HepG2 (cell line): ENCODE measurements around the gene CTIF. TPM values are rescaled to one million over a fixed set of nuclear protein-coding genes. Genes with fewer than 3 reads are reported as not detected.

ENCODE experiments used
- ATAC-seq: fragments of 200-7000 bp; cut with Tn5 transposase; 3 replicates; pipeline ENCODE4 v1.9.1; 2020; ENCODE audit warnings: mild to moderate bottlenecking, moderate library complexity
- BruUV-seq: library from RNA; stranded (reverse); fragments of 400-500 nt; replicated peaks from 2 replicates; lab custom pipeline; 2021; lab: Mats Ljungman, UMichigan
- CTCF ChIA-PET: fragments of 300-600 bp; formaldehyde crosslinking; extraction: SDS; loops from one replicate; lab custom pipeline; 2021; ENCODE audit warnings: low total read pairs, inconsistent platforms, low intra/inter-chr PET ratio; lab: Yijun Ruan, JAX
- POLR2A ChIA-PET: fragments of 350-600 bp; sonication (Branson Sonifier 250); formaldehyde crosslinking; loops from one replicate; lab custom pipeline; 2020; ENCODE audit warnings: antibody characterized with exemption, inconsistent platforms; lab: Yijun Ruan, JAX
- DNase-seq: peaks from one replicate; pipeline ENCODE4 v3.0.0-alpha.2; 2015; ENCODE audit warnings: low spot score
- FAIRE-seq: peaks from 3 replicates; lab custom pipeline; 2011; peaks lifted over from hg19 to GRCh38; lab: Jason Lieb, UNC
- H2AFZ ChIP-seq: one replicate; pipeline ENCODE4 v1.6.1; 2011; ENCODE audit warnings: low read length, inconsistent platforms
- H3K27ac ChIP-seq: fragments of 300-600 bp; 3 replicates; pipeline ENCODE4 v1.8.0; 2011; ENCODE audit warnings: mixed run types, mild to moderate bottlenecking, mixed read lengths, low read length, inconsistent platforms; ENCODE audit not compliant: insufficient read depth; ENCODE audit errors: extremely low read length
- H3K27me3 ChIP-seq, 2 experiments: fragments of 200-600 bp in 1 of 2; 2 replicates in 1 of 2; 3 replicates in 1 of 2; pipeline versions ENCODE4 v1.6.0 to v1.8.0; 2011; ENCODE audit warnings: low read length in 2 of 2, mild to moderate bottlenecking in 2 of 2, moderate library complexity in 2 of 2, inconsistent platforms in 1 of 2; ENCODE audit not compliant: insufficient read depth in 2 of 2, control insufficient read depth in 1 of 2
- H3K36me3 ChIP-seq, 2 experiments: fragments of 200-600 bp in 1 of 2; replicated peaks in 1 of 2; 2 replicates in 1 of 2; 3 replicates in 1 of 2; pipeline versions ENCODE4 v1.5.1 to v1.8.0; 2011; ENCODE audit warnings: low read length in 2 of 2, inconsistent platforms in 1 of 2; ENCODE audit not compliant: insufficient read depth in 2 of 2, control insufficient read depth in 1 of 2
- H3K4me1 ChIP-seq: 2 replicates; pipeline ENCODE4 v1.5.1; 2012; ENCODE audit warnings: low read length, inconsistent platforms; ENCODE audit not compliant: insufficient read depth
- H3K4me2 ChIP-seq: 2 replicates; pipeline ENCODE4 v1.6.0; 2011; ENCODE audit warnings: low read depth, low read length, inconsistent platforms
- H3K4me3 ChIP-seq, 3 experiments: fragments of 200-600 bp in 1 of 3; sonication (generic), shearing (Covaris generic) in 1 of 3; replicated peaks in 1 of 3; 2 replicates each; pipeline ENCODE4 v1.5.1; 2011 to 2016; ENCODE audit warnings: low read length in 3 of 3, inconsistent platforms in 2 of 3, low read depth in 2 of 3, mild to moderate bottlenecking in 2 of 3, control low read depth in 1 of 3, mixed read lengths in 1 of 3; ENCODE audit not compliant: insufficient read depth in 1 of 3
- H3K79me2 ChIP-seq: one replicate; pipeline ENCODE4 v1.6.1; 2011; ENCODE audit warnings: low read length, inconsistent platforms; ENCODE audit not compliant: insufficient read depth
- H3K9ac ChIP-seq: 2 replicates; pipeline ENCODE4 v1.6.0; 2011; ENCODE audit warnings: mild to moderate bottlenecking, low read depth, low read length, inconsistent platforms; ENCODE audit not compliant: insufficient read depth
- H3K9me3 ChIP-seq: 2 replicates; pipeline ENCODE4 v1.5.1; 2012; ENCODE audit warnings: mild to moderate bottlenecking, low read length
- H4K20me1 ChIP-seq: 2 replicates; pipeline ENCODE4 v1.6.0; 2011; ENCODE audit warnings: inconsistent platforms, mild to moderate bottlenecking, low read length, moderate library complexity; ENCODE audit not compliant: insufficient read depth
- BCL6 ChIP-seq: IDR thresholded peaks from 2 replicates; pipeline ENCODE4 v1.6.1; 2016; ENCODE audit warnings: missing genetic modification reagents, missing compliant biosample characterization
- EHMT2 ChIP-seq: fragments of 200-600 bp; sonication (generic); IDR thresholded peaks from 2 replicates; pipeline ENCODE4 v1.7.0; 2017; ENCODE audit warnings: antibody characterized with exemption, low read depth, low read length, borderline replicate concordance
- EP300 ChIP-seq, 3 experiments: sonication (generic) in 1 of 3; formaldehyde crosslinking in 1 of 3; IDR thresholded peaks; 2 replicates each; pipeline versions ENCODE4 v1.5.1 to v1.6.1; 2011 to 2020; ENCODE audit warnings: low read depth in 2 of 3, low read length in 2 of 3, borderline replicate concordance in 1 of 3, improper control_type of control experiment in 1 of 3, mild to moderate bottlenecking in 1 of 3, missing genetic modification reagents in 1 of 3, moderate library complexity in 1 of 3
- HMGA1 ChIP-seq: sonication (generic); formaldehyde crosslinking; conservative IDR thresholded peaks from 2 replicates; pipeline ENCODE4 v1.4.0; 2020; ENCODE audit warnings: missing genetic modification reagents
- ZNF383 ChIP-seq: sonication (generic); formaldehyde crosslinking; IDR thresholded peaks from 2 replicates; pipeline ENCODE4 v1.4.0; 2020; ENCODE audit warnings: missing genetic modification reagents, mild to moderate bottlenecking, borderline replicate concordance
- WGBS: methylation state at CpG from one replicate; pipeline ENCODE4 v1.1.6; 2017; ENCODE audit warnings: low lambda C conversion rate; 5-methylcytosine and 5-hydroxymethylcytosine counted together
- in situ Hi-C: cut with HindIII; loops from 2 replicates; pipeline ENCODE4 v1.10.0; 2017; ENCODE audit warnings: low pct_unique_long_range_greater_than_20kb; ENCODE audit not compliant: extremely low pct_ligation_motif_present
- intact Hi-C: fragments of 100-400 bp; cut with micrococcal nuclease; formaldehyde crosslinking; loops from one replicate; pipeline ENCODE4 v1.10.0; 2022; ENCODE audit not compliant: unreplicated experiment
- polyA plus RNA-seq, 8 experiments: library from polyadenylated mRNA; depleted of rRNA in 3 of 8; stranded (reverse) in 7 of 8; unstranded in 1 of 8; fragments of >200 nt; fragmentation: Illumina TruSeq in 4 of 8; extraction: Trizol in 4 of 8; gene quantifications; 2 replicates each; pipeline versions ENCODE4 v1.2.1 to v1.2.3, GENCODE V29; 2011 to 2016; ENCODE audit warnings: low read depth in 4 of 8, missing spikeins in 1 of 8, mixed read lengths in 1 of 8; ENCODE audit not compliant: insufficient read depth in 1 of 8
- total RNA-seq, 5 experiments: library from RNA; depleted of rRNA; stranded (reverse); fragments of >200 nt; fragmentation: Illumina TruSeq; extraction: Trizol; gene quantifications; 2 replicates each; pipeline ENCODE4 v1.2.3, GENCODE V29; 2016; ENCODE audit warnings: low read depth in 1 of 5
- TF ChIP-seq, protein P1 (sequence below): IDR thresholded peaks from 2 replicates; pipeline ENCODE4 v1.6.1; 2012; ENCODE audit warnings: inconsistent platforms
- TF ChIP-seq, protein P2 (sequence below): sonication (generic); formaldehyde crosslinking; conservative IDR thresholded peaks from 2 replicates; pipeline ENCODE4 v1.4.0; 2020; ENCODE audit warnings: missing genetic modification reagents
- TF ChIP-seq, protein P3 (sequence below): sonication (generic); formaldehyde crosslinking; IDR thresholded peaks from 2 replicates; pipeline ENCODE4 v1.4.0; 2020; ENCODE audit warnings: missing genetic modification reagents
- TF ChIP-seq, protein P4 (sequence below): sonication (generic); formaldehyde crosslinking; IDR thresholded peaks from 2 replicates; pipeline ENCODE4 v1.4.0; 2020; ENCODE audit warnings: missing genetic modification reagents

CTIF gene
- total and polyA plus RNA-seq, 2 of the 13 experiments (the other 11 are each of a cell fraction or from before 2014, with no cell fraction given), result 18.2 to 28.0 TPM

DNA sequence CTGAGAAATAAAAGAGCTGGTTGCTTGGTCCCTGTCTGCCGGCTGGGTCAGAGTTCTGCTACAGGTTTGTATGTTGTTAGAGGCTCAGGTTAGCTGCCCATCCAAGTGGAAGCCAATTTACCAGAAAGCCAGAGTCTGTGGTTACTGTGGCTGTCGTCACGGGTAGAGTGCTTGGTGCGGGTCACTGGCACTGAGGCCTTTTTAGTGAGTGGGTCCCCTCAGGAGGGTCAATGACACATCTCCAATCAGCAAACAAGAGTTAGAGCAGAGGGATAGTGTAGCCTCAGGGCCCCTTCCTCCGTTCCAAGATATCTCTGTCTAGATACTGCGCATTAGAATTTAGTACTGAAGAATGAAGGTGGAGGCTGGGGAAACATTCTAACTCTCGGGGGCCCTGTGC lies 41.2 kb downstream of the CTIF start:
- no peak for FAIRE-seq
- H3K9me3 ChIP-seq, result no peaks in the 10 kb centered on the region
- no peak overlapping the region for H3K4me2 ChIP-seq
- no peak for ATAC-seq
- BruUV-seq, result no TSS peak
- H4K20me1 ChIP-seq, result no peaks in the 10 kb centered on the region
- no peak overlapping the region for H2AFZ ChIP-seq
- ChIA-PET CTCF (no interaction called here), POLR2A (no interaction called here)
- peaks cover 84% of the 10 kb centered on the region for H3K4me1 ChIP-seq
- H3K27me3 ChIP-seq, result no peaks in the 10 kb centered on the region
- intact Hi-C loops, result no loop called here
- WGBS, result 97% methylated on average over 6 of the region's 7 CpGs
- no peak overlapping the region for H3K27ac ChIP-seq
- no peak overlapping the region for H3K9ac ChIP-seq
- no peak for DNase-seq
- TF ChIP-seq, protein P1, sequence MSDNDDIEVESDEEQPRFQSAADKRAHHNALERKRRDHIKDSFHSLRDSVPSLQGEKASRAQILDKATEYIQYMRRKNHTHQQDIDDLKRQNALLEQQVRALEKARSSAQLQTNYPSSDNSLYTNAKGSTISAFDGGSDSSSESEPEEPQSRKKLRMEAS, result no peak
- H3K36me3 ChIP-seq, result no peaks in the 10 kb centered on the region; a peak in 2 of 5 replicates
- in situ Hi-C loops, result no loop called here
- peaks cover 67% of the 10 kb centered on the region for H3K79me2 ChIP-seq
- H3K4me3 ChIP-seq, result no peak overlapping the region

DNA sequence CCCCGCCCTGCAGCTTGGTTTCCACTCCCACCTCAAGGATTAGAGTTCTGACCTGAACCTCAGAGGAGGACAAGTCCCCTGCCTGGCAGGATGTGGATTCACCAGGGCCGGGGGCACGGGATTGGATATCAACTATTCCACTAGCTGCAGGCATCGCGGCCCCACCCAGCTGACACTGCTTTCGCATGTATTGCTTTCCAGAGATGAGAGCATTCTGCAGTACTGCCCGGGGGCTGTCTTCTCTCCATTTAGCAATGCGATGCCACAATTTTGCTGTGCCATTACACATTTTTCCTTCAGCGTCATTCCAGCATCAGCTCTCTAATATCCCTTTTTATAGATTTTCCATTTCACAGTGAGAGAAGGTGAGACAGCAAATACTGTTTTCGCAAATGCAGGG lies 42.0 kb downstream of the CTIF start:
- Histone ChIP-seq H3K4me1 (peaks cover 80% of the 10 kb centered on the region), H3K9me3 (no peaks in the 10 kb centered on the region), H3K27me3 (no peaks in the 10 kb centered on the region), H3K36me3 (no peaks in the 10 kb centered on the region; a peak in 2 of 5 replicates), H3K9ac (no peak overlapping the region), H4K20me1 (no peaks in the 10 kb centered on the region), H3K4me2 (no peak overlapping the region), H3K79me2 (peaks cover 67% of the 10 kb centered on the region), H3K4me3 (no peak overlapping the region), H3K27ac (no peak overlapping the region), H2AFZ (no peak overlapping the region)
- intact Hi-C loops, result no loop called here
- ATAC-seq (no peak), DNase-seq (no peak), FAIRE-seq (no peak)
- TF ChIP-seq, protein P2, sequence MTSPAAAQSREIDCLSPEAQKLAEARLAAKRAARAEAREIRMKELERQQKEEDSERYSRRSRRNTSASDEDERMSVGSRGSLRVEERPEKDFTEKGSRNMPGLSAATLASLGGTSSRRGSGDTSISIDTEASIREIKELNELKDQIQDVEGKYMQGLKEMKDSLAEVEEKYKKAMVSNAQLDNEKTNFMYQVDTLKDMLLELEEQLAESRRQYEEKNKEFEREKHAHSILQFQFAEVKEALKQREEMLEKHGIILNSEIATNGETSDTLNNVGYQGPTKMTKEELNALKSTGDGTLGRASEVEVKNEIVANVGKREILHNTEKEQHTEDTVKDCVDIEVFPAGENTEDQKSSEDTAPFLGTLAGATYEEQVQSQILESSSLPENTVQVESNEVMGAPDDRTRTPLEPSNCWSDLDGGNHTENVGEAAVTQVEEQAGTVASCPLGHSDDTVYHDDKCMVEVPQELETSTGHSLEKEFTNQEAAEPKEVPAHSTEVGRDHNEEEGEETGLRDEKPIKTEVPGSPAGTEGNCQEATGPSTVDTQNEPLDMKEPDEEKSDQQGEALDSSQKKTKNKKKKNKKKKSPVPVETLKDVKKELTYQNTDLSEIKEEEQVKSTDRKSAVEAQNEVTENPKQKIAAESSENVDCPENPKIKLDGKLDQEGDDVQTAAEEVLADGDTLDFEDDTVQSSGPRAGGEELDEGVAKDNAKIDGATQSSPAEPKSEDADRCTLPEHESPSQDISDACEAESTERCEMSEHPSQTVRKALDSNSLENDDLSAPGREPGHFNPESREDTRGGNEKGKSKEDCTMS (CRISPR knock-in tag), result no peak
- TF ChIP-seq EP300 (IDR thresholded peaks at IDR 0.05; ENCODE audit: low read depth in 2 of 2, low read length in 2 of 2) (no peak), EP300 (CRISPR knock-in tag; IDR thresholded peaks at IDR 0.05; ENCODE audit: borderline replicate concordance) (no peak), BCL6 (CRISPR knock-in tag) (no peak), EHMT2 (no peak), HMGA1 (CRISPR knock-in tag) (no peak), ZNF383 (CRISPR knock-in tag) (no peak)
- TF ChIP-seq, protein P3, sequence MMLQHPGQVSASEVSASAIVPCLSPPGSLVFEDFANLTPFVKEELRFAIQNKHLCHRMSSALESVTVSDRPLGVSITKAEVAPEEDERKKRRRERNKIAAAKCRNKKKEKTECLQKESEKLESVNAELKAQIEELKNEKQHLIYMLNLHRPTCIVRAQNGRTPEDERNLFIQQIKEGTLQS (CRISPR knock-in tag), result no peak
- TF ChIP-seq, protein P4, sequence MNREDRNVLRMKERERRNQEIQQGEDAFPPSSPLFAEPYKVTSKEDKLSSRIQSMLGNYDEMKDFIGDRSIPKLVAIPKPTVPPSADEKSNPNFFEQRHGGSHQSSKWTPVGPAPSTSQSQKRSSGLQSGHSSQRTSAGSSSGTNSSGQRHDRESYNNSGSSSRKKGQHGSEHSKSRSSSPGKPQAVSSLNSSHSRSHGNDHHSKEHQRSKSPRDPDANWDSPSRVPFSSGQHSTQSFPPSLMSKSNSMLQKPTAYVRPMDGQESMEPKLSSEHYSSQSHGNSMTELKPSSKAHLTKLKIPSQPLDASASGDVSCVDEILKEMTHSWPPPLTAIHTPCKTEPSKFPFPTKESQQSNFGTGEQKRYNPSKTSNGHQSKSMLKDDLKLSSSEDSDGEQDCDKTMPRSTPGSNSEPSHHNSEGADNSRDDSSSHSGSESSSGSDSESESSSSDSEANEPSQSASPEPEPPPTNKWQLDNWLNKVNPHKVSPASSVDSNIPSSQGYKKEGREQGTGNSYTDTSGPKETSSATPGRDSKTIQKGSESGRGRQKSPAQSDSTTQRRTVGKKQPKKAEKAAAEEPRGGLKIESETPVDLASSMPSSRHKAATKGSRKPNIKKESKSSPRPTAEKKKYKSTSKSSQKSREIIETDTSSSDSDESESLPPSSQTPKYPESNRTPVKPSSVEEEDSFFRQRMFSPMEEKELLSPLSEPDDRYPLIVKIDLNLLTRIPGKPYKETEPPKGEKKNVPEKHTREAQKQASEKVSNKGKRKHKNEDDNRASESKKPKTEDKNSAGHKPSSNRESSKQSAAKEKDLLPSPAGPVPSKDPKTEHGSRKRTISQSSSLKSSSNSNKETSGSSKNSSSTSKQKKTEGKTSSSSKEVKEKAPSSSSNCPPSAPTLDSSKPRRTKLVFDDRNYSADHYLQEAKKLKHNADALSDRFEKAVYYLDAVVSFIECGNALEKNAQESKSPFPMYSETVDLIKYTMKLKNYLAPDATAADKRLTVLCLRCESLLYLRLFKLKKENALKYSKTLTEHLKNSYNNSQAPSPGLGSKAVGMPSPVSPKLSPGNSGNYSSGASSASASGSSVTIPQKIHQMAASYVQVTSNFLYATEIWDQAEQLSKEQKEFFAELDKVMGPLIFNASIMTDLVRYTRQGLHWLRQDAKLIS (CRISPR knock-in tag), result no peak
- POLR2A ChIA-PET, result no interaction called here
- in situ Hi-C loops, result no loop called here
- 93% methylated on average over 10 of the region's 10 CpGs for WGBS
- CTCF ChIA-PET, result no interaction called here
- BruUV-seq, result no TSS peak
